Skin epidermis (tissue), 12 donors: ENCODE data around the gene MOK.

Experiments used
- H3K27ac ChIP-seq, 21 experiments: fragments of 200-600 bp; sonication (generic) in 11 of 21; one replicate each; pipeline ENCODE4 v1.5.0; 2020; ENCODE audit warnings: mild to moderate bottlenecking in 3 of 21, inconsistent platforms in 2 of 21, moderate library complexity in 2 of 21
- H3K4me3 ChIP-seq, 7 experiments: fragments of 200-600 bp; sonication (generic) in 2 of 7; one replicate each; pipeline ENCODE4 v1.5.0; 2020; ENCODE audit warnings: inconsistent platforms in 2 of 7, mild to moderate bottlenecking in 2 of 7, moderate library complexity in 1 of 7

Gene MOK

DNA sequence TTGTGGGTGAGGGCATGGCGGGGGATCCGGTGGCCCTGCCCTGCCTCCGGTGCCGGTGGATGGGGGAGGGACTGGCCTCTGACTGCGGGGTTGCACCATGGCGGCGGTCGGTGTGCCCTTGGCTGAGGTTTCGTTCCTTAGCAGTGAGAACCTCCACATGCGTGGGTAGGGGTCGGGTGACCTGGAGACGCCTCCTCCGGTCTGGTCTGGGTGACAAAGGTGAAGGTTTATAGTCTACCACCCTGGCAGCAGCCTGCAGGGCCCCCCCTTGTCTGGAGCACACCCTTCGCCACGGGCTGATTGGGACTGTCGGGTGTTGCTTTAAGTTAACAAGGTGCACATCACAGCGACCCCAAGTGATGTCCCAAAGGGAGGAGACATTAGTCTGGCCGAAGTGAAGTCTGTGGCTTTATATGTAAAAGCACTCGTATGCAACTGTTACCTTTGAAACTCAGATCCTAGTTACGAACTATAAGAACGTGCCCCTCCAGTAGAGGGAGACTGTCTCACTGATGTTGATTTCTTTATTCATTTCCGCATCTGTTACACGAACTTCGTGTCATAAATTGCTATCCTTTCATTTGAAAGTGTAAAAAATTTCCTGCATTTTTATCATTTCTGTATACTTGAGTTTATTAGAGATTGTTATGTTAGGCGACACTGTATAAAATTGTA, 90.8 kb downstream of the MOK start:
- no peak overlapping the region for H3K27ac ChIP-seq
- H3K4me3 ChIP-seq = no peak overlapping the region

DNA sequence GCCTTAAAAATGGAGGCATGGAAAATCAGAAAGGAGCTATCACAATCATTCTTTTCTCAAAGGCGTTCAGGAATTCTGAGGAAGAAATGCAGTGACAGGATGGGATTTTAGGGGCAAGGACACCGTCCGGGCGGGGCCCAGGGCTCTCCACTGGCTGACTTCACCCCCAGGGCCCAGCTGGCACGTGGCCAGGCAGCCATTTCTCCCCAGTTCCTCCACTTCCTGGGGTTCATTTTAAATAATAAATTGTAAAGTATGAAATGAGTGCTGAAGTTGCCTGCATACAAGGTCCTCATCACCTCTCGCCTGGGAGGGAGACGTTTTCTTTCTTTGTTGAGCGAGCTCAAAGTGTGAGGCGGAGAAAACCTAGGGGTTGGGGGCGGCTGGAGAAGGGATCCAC, 91.5 kb downstream of the MOK start:
- no peak overlapping the region for H3K27ac ChIP-seq
- no peak overlapping the region for H3K4me3 ChIP-seq

- no peak overlapping the region for H3K4me3 ChIP-seq
- no peak overlapping the region for H3K27ac ChIP-seq
Measured at GRCh38 chr14:102212845-102213244, 92.1 kb downstream of the MOK start.

- no peak overlapping the region for H3K27ac ChIP-seq
- H3K4me3 ChIP-seq = no peak overlapping the region
Measured at GRCh38 chr14:102212356-102212755, 92.6 kb downstream of the MOK start.

- Histone ChIP-seq H3K27ac (no peak overlapping the region), H3K4me3 (no peak overlapping the region)
Measured at GRCh38 chr14:102211240-102211639, 93.7 kb downstream of the MOK start.

GRCh38 chr14:102210421-102211042, 94.4 kb downstream of the MOK start:
- Histone ChIP-seq H3K27ac (no peak overlapping the region), H3K4me3 (no peak overlapping the region)

DNA sequence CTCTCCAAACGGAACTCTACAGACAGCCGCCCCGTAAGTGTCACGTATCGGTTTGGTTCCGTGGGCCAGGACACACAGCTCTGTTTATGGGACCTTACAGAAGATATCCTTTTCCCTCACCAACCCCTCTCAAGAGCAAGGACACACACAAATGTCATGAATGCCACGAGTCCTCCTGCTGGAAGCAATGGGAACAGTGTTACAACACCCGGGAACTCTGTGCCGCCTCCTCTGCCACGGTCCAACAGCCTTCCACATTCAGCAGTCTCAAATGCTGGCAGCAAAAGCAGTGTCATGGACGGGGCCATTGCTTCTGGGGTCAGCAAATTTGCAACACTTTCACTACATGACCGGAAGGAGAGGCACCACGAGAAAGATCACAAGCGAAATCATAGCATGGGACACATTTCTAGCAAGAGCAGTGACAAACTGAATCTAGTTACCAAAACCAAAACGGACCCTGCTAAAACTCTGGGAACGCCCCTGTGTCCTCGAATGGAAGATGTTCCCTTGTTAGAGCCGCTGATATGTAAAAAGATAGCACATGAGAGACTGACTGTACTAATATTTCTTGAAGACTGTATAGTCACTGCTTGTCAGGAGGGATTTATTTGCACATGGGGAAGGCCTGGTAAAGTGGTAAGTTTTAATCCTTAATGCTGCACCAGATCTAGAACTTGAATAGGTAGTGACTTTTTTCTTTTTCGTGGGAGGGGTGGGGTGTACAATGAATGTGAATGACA, 95.6 kb downstream of the MOK start:
- H3K4me3 ChIP-seq = no peak overlapping the region
- no peak overlapping the region for H3K27ac ChIP-seq

DNA sequence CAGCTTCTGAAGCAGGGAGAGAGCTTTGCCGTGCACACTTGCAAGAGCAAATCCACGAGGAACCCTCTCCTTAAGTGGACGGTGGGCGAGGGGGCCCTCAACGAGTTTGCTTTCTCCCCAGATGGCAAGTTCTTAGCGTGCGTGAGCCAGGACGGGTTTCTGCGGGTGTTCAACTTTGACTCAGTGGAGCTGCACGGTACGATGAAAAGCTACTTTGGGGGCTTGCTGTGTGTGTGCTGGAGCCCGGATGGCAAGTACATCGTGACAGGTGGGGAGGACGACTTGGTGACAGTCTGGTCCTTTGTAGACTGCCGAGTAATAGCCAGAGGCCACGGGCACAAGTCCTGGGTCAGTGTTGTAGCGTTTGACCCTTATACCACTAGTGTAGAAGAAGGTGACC, 96.2 kb downstream of the MOK start:
- no peak overlapping the region for H3K4me3 ChIP-seq
- H3K27ac ChIP-seq = no peak overlapping the region

GRCh38 chr14:102207831-102208365, 97.1 kb downstream of the MOK start:
- no peak overlapping the region for H3K27ac ChIP-seq

DNA sequence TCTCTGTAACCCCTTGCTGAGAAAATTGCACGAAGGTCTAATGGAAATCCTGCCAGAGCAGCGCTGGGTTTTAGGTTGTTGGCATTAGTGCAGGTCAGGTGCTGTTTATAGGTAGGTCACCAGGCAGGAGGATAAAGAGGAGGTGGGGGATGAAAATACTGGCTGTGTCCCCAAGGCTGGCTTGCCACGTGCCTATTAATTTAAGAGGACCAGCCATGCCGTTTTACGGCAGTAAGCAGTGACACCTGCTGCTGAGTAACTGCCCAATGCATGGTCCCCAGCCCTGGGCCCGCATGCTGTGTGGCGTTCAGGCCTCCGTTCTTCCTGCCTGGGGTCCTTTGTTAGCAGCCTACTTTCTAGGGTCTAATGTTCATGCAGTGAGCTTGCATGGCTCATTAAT, 98.0 kb downstream of the MOK start:
- no peak overlapping the region for H3K4me3 ChIP-seq
- no peak overlapping the region for H3K27ac ChIP-seq

More at GRCh38 chr14:102207831-102208365, 97.1 kb downstream of the MOK start:
- no peak overlapping the region for H3K4me3 ChIP-seq

GRCh38 chr14:102205560-102205959, 99.4 kb downstream of the MOK start:
- Histone ChIP-seq H3K27ac (no peak overlapping the region), H3K4me3 (no peak overlapping the region)

GRCh38 chr14:102203382-102203781, 101.6 kb downstream of the MOK start:
- Histone ChIP-seq H3K4me3 (no peak overlapping the region), H3K27ac (no peak overlapping the region)

- Histone ChIP-seq H3K4me3 (no peak overlapping the region), H3K27ac (no peak overlapping the region)
Measured at GRCh38 chr14:102202944-102203343, 102.0 kb downstream of the MOK start.

DNA sequence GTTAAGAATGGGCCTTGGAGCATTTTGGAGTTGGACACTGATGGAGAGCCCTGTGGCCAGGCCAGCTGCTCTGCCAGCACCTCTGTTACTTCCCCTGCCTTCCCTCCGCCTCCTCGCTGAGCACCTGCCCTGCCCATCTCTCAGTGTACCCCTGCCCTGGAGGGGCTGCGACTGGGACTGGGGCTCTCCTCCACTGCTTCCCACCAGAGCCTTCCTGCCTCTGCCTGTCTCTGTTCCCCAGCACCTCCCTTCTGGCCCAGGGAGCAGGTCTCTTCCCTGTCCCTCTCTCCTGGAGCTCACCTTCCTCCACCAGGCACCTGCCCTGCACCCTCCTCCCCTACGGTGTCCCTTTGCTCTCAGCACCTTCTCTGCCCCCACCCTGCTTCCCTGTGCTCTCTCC, 103.2 kb downstream of the MOK start:
- no peak overlapping the region for H3K4me3 ChIP-seq
- H3K27ac ChIP-seq = no peak overlapping the region

- no peak overlapping the region for H3K27ac ChIP-seq
- H3K4me3 ChIP-seq = no peak overlapping the region
Measured at GRCh38 chr14:102201353-102201738, 103.6 kb downstream of the MOK start.

- no peak overlapping the region for H3K4me3 ChIP-seq
Measured at GRCh38 chr14:102200690-102201352, 104.1 kb downstream of the MOK start.

GRCh38 chr14:102197317-102197853, 107.6 kb downstream of the MOK start:
- no peak overlapping the region for H3K4me3 ChIP-seq
- peak overlapping the region in 1 of 21 experiments; percentile 9 for H3K27ac ChIP-seq

More at GRCh38 chr14:102200690-102201352, 104.1 kb downstream of the MOK start:
- H3K27ac ChIP-seq = peak overlapping the region in 1 of 21 experiments; percentile 29

DNA sequence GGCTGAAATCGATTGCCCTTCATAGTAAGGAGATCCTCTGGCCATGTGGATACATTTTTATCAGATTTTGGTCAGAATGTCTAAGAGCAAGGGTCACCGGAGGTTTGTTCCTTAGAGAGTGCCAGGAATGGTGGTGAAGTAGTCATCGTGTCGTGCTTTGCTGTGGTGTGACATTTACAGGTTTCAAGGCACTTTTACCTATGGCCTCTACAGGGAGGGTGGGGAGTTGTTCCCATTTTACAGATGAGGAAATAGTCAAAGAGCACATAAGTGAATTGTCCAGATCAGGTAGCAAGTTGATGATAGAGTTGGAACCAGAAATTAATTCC, 108.1 kb downstream of the MOK start:
- peak overlapping the region in 1 of 21 experiments; percentile 9 for H3K27ac ChIP-seq

GRCh38 chr14:102196039-102196901, 108.7 kb downstream of the MOK start:
- H3K4me3 ChIP-seq = no peak overlapping the region
- H3K27ac ChIP-seq = peak overlapping the region in 1 of 21 experiments; percentile 9

More for the DNA sequence above, 108.1 kb downstream of the MOK start:
- no peak overlapping the region for H3K4me3 ChIP-seq
